ENCODE results near the gene ARFGAP3.

DNA sequence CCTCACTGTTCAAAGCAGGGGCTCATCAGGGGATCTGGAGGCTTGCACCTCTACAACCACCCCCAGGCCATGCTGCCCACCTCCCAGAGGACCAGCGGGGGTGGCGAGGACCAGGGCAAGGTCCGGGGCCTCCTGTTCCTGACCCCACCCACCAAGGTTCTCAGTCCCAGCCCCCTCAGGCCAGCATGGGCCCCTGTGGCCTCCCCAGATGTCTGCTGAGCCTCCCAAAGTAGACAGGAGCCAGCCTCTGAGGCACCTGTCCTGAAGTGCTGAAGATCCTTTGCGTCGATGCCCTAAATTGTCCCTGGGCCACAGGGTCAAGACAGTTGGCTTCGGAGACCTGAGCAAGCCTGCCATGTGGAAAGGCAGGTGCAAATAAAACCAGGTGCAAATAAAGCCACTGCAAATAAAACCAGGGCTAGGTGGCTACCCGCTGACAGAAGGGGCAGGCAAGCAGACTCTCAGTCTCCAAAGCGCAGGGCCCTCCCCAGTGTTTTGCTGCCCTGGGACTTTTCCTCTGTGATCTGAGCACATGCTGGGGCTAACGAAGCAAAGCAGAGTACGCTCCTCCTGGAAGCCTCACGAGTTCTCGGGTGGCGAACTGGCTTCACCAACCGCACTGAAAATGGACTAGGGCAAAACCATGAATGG, 22.4 kb upstream of the ARFGAP3 start:
- TF ChIP-seq, protein P1, sequence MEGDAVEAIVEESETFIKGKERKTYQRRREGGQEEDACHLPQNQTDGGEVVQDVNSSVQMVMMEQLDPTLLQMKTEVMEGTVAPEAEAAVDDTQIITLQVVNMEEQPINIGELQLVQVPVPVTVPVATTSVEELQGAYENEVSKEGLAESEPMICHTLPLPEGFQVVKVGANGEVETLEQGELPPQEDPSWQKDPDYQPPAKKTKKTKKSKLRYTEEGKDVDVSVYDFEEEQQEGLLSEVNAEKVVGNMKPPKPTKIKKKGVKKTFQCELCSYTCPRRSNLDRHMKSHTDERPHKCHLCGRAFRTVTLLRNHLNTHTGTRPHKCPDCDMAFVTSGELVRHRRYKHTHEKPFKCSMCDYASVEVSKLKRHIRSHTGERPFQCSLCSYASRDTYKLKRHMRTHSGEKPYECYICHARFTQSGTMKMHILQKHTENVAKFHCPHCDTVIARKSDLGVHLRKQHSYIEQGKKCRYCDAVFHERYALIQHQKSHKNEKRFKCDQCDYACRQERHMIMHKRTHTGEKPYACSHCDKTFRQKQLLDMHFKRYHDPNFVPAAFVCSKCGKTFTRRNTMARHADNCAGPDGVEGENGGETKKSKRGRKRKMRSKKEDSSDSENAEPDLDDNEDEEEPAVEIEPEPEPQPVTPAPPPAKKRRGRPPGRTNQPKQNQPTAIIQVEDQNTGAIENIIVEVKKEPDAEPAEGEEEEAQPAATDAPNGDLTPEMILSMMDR (conservative IDR thresholded peaks at IDR 0.05 in 1 of 2, IDR thresholded peaks at IDR 0.05 in 1 of 2; ENCODE audit: extremely low read depth in 1 of 2, insufficient read depth in 1 of 2, low read depth in 1 of 2, low read length in 2 of 2) = no peak
- no peak for TF ChIP-seq EZH2 (IDR thresholded peaks at IDR 0.05; ENCODE audit: borderline replicate concordance, low read length)
